LoVo (cell line): ENCODE data around the gene TCF19.

Experiments
- DNase-seq: peaks from one replicate; pipeline ENCODE4 v3.0.0-alpha.2; 2016; ENCODE audit warnings: low spot score

Gene TCF19

DNA sequence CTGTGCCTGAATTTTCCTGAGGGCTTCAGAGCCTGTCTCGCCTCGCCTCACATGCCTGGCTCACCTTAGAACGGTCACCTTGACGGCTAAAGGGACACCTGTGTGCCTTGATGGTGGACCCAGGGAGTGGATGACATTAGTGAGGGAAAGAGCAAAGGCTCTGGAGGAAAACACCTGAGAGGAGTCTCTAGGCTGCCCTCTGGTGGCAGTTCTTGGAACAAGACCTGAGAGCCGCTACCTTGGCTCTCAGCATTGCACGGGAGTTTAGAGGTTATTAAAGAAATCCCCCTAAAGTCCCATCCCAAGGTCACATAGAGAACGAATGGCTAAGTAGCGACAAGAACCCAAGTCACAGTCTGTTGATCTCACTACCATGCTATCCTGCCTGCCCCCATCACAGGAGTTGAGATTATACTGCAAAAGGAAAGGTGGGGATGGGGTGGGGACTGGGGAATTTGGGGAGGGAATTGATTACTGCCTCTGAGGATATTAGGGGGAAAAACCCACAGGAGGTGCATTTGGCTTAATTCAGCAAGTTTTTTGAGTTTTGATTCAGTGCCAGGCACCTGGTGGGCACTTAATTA, 30.2 kb upstream of the TCF19 start:
- DNase-seq: peak; percentile 66

DNA sequence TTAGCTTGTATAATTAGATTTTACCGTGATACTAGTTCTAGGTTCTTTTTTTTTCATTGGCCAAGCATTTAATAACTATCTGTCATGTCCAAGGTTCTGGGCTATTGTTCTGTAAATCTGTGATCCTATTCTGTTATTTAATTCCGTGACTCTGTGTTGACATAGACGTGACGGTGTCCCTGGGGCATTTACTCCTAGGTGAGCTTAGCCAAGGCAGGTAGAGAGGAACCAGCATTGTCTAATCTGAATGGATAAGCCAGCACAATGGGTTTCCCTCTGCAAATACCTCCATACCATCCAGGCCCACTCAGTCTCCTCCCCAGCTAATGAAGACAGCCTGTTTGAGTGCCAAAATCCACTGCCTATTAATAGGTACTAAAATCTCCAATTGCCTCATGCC, 29.3 kb upstream of the TCF19 start:
- DNase-seq: no peak

GRCh38 chr6:31130751-31131150, 27.6 kb upstream of the TCF19 start:
- DNase-seq: no peak

- no peak for DNase-seq
Observed at GRCh38 chr6:31131595-31131994, 26.8 kb upstream of the TCF19 start.

DNA sequence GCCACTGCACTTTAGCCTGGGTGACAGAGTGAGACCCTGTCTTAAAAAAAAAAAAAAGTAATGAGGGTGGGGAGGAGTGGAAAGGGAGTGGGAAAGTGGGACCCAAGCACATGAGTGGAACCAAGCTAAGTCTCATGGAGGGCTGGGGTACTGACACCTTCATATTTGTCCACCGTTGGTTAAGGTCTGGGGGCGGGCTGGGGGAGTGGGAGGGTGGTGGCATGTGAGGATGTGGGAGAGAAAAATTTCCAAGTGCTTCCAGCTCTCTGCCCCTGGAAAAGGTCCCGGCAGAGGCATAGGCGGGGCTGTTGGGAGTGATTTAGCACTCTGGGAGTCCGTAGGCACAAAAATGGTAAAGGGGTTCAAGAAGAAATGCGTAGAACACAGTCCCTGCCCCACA, 25.6 kb upstream of the TCF19 start:
- DNase-seq: no peak

DNA sequence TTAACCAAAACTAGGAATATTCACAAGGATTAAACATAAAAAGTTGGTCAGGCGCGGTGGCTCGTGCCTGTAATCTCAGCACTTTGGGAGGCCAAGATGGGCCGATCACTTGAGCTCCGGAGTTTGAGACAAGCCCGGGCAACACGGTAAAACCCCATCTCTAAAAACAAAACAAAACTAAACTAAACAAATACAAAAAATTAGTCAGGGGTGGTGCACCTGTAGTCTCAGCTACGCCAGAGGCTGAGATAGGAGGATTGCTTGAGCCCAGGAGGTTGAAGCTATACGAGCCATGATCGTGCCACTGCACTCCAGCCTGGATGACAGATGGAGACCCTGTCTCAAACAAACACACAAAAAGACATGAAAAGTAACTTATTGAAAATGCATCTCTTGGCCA, 22.7 kb upstream of the TCF19 start:
- no peak for DNase-seq

DNA sequence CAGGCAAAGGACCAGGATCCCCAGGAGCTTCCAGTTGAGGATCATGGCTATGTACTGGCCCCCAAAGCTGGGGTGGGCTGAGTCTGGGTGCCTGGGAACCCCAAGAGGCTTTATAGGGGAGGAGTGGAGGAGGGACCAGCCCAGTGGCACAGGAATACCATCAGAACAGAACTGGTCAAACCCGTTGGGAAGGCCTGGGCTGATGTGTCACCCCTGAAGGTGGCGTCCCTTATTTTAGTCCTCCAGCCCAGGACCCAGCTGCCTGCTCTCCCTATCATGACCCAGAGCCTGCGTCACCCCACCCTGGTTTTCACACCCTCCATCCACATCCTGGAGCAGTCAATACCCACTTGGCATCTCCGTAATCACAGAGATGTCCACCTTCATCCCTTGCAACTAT, 19.4 kb upstream of the TCF19 start, which contains the start of gene PSORS1C2:
TSS of gene PSORS1C2 (minus strand) at position 85 of the 400 bp plus-strand sequence. CDS start at position 45, 40 bp downstream.
- DNase-seq: no peak

DNA sequence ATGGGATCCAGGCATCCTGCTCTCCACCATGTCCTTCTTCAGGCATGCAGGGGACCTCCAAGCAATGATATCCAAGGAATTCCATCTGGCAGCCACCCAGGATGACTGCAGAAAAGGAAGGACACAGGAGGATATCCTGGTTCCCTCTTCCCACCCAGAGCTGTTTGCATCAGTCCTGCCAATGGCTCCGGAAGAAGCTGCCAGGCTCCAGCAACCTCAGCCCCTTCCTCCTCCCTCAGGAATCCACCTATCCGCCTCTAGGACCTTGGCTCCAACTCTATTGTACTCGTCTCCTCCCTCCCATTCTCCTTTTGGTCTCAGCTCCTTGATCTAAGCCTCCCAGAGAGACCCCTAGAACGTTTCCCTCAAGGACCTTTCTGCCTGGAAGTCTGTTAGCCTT, 18.8 kb upstream of the TCF19 start:
- DNase-seq: no peak

DNA sequence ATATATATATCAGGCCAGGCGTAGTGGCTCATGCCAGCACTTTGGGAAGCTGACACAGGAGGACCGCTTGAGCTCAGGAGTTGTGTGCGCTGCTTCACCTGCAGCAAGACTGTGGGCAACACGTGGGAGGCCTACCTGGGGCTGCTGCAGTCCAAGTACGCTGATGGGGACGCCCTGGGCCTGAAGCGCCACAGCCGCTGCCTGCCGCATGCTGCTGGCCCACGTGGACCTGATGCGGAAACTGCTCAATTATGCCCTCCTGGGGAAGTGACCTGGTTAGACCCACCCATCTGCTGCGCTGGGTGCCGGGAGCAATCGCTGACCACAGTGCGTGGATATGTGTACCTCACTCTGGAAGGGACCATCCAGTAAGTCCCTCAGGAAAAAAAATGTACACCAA, 17.7 kb upstream of the TCF19 start:
- DNase-seq: no peak

- no peak for DNase-seq
Observed at GRCh38 chr6:31142361-31142761, 16.0 kb upstream of the TCF19 start.

DNA sequence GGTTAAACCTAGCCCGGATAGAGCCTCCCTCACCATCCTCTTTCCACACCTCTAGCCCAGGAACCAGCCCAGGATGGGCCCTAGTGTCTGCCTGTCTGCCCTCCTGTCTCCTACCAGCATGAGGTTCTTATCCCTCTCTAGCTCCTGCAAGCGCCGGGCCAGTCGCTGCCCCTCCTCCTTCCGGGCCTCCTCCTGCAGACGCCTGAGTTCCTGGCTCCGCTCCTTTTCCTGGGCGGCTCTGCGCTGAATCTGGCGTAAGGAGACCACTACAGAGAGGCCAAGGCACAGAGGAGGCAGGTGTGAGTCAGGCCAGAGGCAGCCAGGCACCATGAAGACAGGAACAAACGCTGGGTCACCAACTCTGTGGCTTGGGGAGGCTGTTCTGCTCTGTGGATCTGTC, 15.2 kb upstream of the TCF19 start:
- no peak for DNase-seq

- no peak for DNase-seq
Observed at GRCh38 chr6:31144296-31144969, 14.0 kb upstream of the TCF19 start.

GRCh38 chr6:31144970-31145340, 13.4 kb upstream of the TCF19 start:
- no peak for DNase-seq

DNA sequence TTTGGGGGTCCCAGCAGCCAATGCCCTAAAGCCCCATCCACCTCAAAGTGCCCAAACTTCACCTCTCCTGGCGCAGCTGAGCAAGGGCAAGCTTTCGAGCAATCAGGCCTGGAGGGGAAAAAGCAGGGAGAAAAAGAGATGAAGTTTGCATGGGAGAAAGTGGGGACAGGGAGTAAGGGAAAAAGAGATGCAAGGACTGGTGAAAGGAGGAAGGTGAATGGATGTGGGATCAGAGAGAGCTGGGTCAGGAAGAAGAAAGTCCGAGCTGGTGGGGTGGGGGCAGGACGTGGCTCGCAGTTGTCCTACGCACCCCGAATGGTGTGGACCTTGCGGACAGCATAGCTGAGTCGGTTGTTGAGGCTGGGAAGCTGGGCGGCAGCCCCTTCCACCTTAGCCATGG, 13.0 kb upstream of the TCF19 start:
- no peak for DNase-seq

DNA sequence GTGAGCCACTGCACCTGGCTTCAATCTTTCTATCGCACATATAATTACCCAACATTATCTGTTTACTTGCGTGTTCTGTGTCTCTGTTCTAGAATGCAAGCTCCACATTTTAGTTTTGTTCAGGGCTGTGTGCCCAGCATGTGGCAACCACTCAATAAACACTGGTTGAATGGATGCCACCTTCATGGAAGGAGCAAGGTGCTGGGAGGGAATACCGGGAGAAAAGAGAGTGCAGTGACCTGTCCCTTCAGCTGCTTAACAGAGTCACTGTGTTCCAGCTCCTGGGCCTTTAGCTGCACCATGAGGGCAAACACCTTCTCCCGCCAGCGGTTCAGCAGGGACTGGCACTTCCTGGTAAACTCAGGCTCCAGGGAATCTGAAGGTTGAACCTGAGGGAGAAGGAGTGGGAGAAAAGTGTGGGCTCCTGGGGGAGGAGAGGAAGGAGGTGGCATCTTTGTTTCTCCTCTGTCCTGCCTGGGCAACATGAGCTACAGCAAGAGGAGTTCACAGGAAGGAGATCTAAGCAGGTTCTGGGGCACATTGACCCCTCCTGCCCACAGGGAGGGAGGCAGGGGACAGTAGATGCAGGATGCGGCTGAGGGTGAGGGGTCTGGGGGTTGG, 8.5 kb upstream of the TCF19 start:
- no peak for DNase-seq

DNA sequence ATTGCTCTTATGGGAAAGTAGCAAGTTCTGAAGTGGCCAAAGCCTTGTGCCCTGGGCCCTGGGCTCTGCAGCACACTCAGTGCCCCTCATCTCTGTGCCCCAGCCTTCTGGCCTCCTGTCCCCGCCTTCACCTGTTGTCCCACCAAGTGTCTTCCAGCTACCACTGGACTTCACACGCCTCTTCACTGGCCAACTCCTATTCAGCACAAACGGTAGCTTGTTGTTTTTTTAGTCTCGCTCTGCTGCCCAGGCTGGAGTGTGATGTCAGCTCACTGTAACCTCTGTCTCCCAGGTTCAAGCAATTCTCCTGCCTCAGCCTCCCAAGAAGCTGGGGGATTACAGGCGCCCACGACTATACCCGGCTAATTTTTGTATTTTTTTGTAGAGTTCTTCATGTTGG, 5.6 kb upstream of the TCF19 start:
- no peak for DNase-seq

- DNase-seq: no peak
Observed at GRCh38 chr6:31154436-31154835, 4.0 kb upstream of the TCF19 start.

GRCh38 chr6:31156641-31157040, 1.7 kb upstream of the TCF19 start:
- no peak for DNase-seq

DNA sequence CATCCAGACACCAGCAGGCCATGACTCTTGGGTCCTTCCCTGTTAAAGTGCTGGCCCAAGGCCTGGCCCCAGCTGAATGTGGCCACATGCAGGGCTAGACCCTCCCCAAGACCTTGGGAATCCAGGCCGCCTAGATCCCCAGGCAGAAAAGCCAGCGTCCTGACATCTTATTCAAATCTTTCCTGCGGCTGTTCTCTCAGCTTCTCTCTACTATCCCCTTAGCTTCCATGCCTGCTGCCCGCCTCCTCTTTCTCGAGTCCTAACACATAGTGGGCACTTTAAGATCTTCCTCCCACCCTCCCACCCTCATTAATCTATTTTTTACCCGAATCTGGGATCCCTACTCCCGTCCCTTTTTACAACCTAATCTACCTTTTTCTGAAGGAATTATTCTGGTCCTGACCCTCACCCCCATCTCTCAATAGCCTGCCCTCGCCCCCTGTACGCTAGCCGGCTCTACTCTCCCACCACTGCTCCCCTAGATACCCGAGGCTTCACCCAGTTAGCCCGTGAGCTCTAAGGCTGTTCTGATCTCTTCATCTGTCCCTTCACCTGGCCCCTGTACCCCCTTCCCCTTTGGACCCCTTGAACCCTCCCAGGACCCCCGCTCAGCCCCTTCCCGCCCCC, 763 bp upstream of the TCF19 start, which contains the start of gene CCHCR1:
TSS of gene CCHCR1 (minus strand) at position 290 of the 627 bp plus-strand sequence. CDS start at position 88, 202 bp downstream.
- no peak for DNase-seq

GRCh38 chr6:31158863-31159855, 770 bp downstream of the TCF19 start:
- DNase-seq: no peak

- DNase-seq: no peak
Observed at GRCh38 chr6:31161216-31162126, 3.1 kb downstream of the TCF19 start.
